ENCODE measurements around the gene FAM111A. TPM values are rescaled to one million over a fixed set of nuclear protein-coding genes. Genes with fewer than 3 reads are reported as not detected.

The FAM111A gene
- total RNA-seq, 5 donors from 2014 or later (not counting 1 experiment from before 2014, with no cell fraction given): 75.9 to 90.2 (median 78.9) TPM

DNA sequence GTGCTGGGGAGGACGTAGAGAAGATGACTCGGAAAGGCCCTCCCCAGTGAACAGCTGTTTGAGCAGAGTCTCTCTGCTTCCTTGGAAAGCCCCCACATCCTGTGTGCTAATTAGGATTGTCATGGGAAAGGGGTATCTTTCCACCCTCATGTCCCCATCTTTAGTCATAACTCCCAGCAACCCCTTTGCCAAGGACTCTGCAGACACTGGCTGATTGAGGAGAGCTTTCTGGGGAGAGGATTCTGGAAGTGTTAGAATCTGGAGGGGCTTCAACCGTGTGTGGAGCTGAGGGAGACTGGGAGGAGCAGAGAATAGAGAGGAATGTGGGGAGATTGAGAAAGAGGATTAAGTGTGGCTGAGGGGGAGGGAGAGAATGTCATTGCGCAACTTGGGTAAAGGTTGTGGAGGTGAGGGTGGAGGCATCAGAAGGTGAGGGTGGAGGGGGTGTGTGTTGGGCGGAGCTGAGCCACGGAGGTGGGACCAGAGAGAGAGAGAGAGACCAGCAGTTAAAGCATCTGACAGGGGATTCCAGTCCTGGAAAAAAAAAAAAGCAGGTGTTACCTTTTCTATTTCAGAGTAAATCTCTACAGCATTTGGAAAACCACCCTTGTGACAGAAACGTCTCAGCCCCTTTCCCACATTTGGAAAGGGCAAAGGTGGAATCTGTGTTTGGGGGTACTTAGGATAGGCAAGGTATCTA lies 31.5 kb downstream of the FAM111A start:
- Histone ChIP-seq H3K4me1 (ENCODE audit: control insufficient read depth in 1 of 2, extremely low read depth in 1 of 2, insufficient read depth in 2 of 2, low read length in 2 of 2) (peaks cover 2 to 19% of the 10 kb centered on the region in 2 experiments), H3K36me3 (ENCODE audit: control insufficient read depth in 2 of 2, extremely low read depth in 1 of 2, insufficient read depth in 1 of 2, low read length in 1 of 2) (no peaks in the 10 kb centered on the region), H3K27ac (ENCODE audit: low read length) (no peak overlapping the region), H3K27me3 (replicated peaks in 1 of 2; ENCODE audit: control insufficient read depth in 2 of 2, extremely low read depth in 1 of 2, insufficient read depth in 2 of 2, low read length in 1 of 2) (peaks cover 0 to 10% of the 10 kb centered on the region in 2 experiments), H3K9me3 (no peaks in the 10 kb centered on the region), H3K4me3 (ENCODE audit: control insufficient read depth in 1 of 2, extremely low read depth in 1 of 2, low read length in 1 of 2) (no peak overlapping the region)
- DNase-seq: no peak
- Mint-ChIP-seq H3K36me3 (no peaks in the 10 kb centered on the region), H3K27ac (no peak overlapping the region), H3K4me3 (peak overlapping the region in 2 of 3 donors; percentile 4 to 90), H3K9me3 (no peaks in the 10 kb centered on the region), H3K27me3 (peaks cover 6 to 7% of the 10 kb centered on the region in 2 donors), H3K4me1 (peaks cover 7 to 14% (median 9%) of the 10 kb centered on the region in 3 donors)
- no peak for ATAC-seq (replicated peaks in 1 of 4)
- CTCF ChIA-PET: interaction anchor here (0.7 to 2.2 kb wide), 5 partner anchors 12 to 32 kb away, joined by 3 to 7 read pairs (median 3); no protein-coding TSS in a partner anchor
- WGBS (ENCODE audit: insufficient coverage): 100% methylated on average over 2 of the region's 7 CpGs
- POLR2A ChIA-PET: no interaction called here

DNA sequence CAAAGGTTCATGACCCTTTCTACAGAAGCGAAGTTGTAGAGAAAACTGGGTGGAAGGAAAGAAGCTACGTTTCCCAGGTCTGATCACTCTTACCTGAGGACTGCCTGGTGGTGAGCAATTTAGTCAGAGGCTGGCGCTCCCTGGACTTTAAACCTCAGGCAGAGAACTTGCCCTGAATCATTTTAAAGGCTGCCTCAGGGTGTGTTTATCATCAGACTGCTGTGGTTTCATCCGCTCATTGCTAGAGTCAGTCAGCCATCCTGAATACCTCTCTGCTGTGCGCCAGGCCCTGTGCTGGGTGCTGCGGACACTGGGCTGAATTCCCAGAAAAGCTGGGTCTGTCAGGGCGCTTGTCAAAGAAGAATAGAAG lies 32.0 kb downstream of the FAM111A start:
- peaks cover 7 to 14% (median 9%) of the 10 kb centered on the region in 3 donors for H3K4me1 Mint-ChIP-seq
- H3K4me3 ChIP-seq (ENCODE audit: control insufficient read depth in 1 of 2, extremely low read depth in 1 of 2, low read length in 1 of 2): no peak overlapping the region

DNA sequence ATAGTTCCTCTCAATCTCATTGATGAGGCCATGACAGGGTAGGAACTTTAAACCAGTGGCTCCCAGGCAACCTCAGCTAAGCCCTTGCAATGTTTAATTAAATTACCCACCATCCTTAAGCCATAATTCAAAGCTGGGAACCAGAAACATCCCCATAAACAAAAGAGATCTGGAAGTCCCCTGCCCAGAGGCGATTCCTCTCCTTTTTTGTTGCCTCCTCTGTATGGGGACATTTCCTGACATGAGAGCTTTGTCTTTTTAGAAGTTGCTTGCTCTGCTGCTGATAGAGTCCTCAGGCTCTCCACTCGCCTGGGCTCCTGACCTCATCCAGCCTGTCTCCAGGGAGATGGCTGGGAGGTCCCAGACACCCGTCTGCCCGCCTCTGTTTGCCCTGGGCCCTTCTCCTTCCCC lies 32.4 kb downstream of the FAM111A start:
- H3K9me3 ChIP-seq: no peaks in the 10 kb centered on the region
- H3K4me3 ChIP-seq (ENCODE audit: control insufficient read depth in 1 of 2, extremely low read depth in 1 of 2, low read length in 1 of 2): no peak overlapping the region
- peaks cover 2 to 19% of the 10 kb centered on the region in 2 experiments for H3K4me1 ChIP-seq (ENCODE audit: control insufficient read depth in 1 of 2, extremely low read depth in 1 of 2, insufficient read depth in 2 of 2, low read length in 2 of 2)
- no peaks in the 10 kb centered on the region for H3K36me3 Mint-ChIP-seq
- H3K27me3 Mint-ChIP-seq: peaks cover 6 to 7% of the 10 kb centered on the region in 2 donors
- peaks cover 0 to 10% of the 10 kb centered on the region in 2 experiments for H3K27me3 ChIP-seq (replicated peaks in 1 of 2; ENCODE audit: control insufficient read depth in 2 of 2, extremely low read depth in 1 of 2, insufficient read depth in 2 of 2, low read length in 1 of 2)
- no peak for DNase-seq
- CTCF ChIA-PET: interaction anchor here (1.1 to 2.2 kb wide), 5 partner anchors 11 to 91 kb away, joined by 3 to 7 read pairs (median 3); no protein-coding TSS in a partner anchor
- 57% methylated on average over 1 of the region's 4 CpGs for WGBS (ENCODE audit: insufficient coverage)
- no peak overlapping the region for H3K27ac ChIP-seq (ENCODE audit: low read length)
- H3K27ac Mint-ChIP-seq: peak overlapping the region in 1 of 2 donors; percentile 41
- no peak for ATAC-seq (replicated peaks in 1 of 4)
- peaks cover 0 to 7% (median 4%) of the 10 kb centered on the region in 3 donors for H3K9me3 Mint-ChIP-seq
- no peak overlapping the region for H3K4me3 Mint-ChIP-seq
- peaks cover 7 to 14% (median 9%) of the 10 kb centered on the region in 3 donors for H3K4me1 Mint-ChIP-seq
- H3K36me3 ChIP-seq (ENCODE audit: control insufficient read depth in 2 of 2, extremely low read depth in 1 of 2, insufficient read depth in 1 of 2, low read length in 1 of 2): no peaks in the 10 kb centered on the region
- POLR2A ChIA-PET: no interaction called here

More for the DNA sequence above, 32.0 kb downstream of the FAM111A start:
- no peak overlapping the region for H3K4me3 Mint-ChIP-seq
- POLR2A ChIA-PET: no interaction called here
- peaks cover 0 to 4% (median 4%) of the 10 kb centered on the region in 3 donors for H3K9me3 Mint-ChIP-seq
- 82% methylated on average over 6 of the region's 7 CpGs for WGBS (ENCODE audit: insufficient coverage)
- Histone ChIP-seq H3K27ac (ENCODE audit: low read length) (no peak overlapping the region), H3K4me1 (ENCODE audit: control insufficient read depth in 1 of 2, extremely low read depth in 1 of 2, insufficient read depth in 2 of 2, low read length in 2 of 2) (peaks cover 2 to 19% of the 10 kb centered on the region in 2 experiments), H3K27me3 (replicated peaks in 1 of 2; ENCODE audit: control insufficient read depth in 2 of 2, extremely low read depth in 1 of 2, insufficient read depth in 2 of 2, low read length in 1 of 2) (peaks cover 0 to 10% of the 10 kb centered on the region in 2 experiments), H3K36me3 (ENCODE audit: control insufficient read depth in 2 of 2, extremely low read depth in 1 of 2, insufficient read depth in 1 of 2, low read length in 1 of 2) (no peaks in the 10 kb centered on the region), H3K9me3 (no peaks in the 10 kb centered on the region)
- DNase-seq (no peak), ATAC-seq (replicated peaks in 1 of 4) (no peak)
- no peak overlapping the region for H3K27ac Mint-ChIP-seq
- CTCF ChIA-PET: interaction anchor here (0.7 to 2.2 kb wide), 6 partner anchors 12 to 91 kb away, joined by 3 to 7 read pairs (median 3); no protein-coding TSS in a partner anchor
- no peaks in the 10 kb centered on the region for H3K36me3 Mint-ChIP-seq
- peaks cover 6 to 7% of the 10 kb centered on the region in 2 donors for H3K27me3 Mint-ChIP-seq

DNA sequence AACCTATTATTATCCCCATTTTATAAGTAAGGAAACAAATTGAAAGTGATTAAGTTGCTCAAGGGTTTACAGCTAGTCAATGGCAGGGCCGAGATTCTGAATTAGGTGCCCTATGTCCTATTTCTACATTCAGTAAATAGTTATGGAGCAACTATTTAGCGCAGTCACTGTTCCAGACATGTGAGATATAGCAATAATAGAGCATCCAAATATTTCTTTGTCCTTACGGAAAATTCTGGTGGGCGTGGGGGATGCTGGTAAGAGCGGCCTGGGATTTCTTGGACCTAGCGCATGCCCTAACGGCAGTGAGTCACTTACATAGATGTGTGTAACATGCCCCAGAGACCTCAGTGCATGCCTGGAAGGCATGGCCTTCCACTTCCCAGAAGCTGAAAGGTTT lies 33.7 kb downstream of the FAM111A start:
- H3K27me3 Mint-ChIP-seq: peaks cover 6 to 7% of the 10 kb centered on the region in 2 donors
- H3K27ac Mint-ChIP-seq: no peak overlapping the region
- no peak overlapping the region for H3K4me3 Mint-ChIP-seq
- peaks cover 0 to 10% of the 10 kb centered on the region in 2 experiments for H3K27me3 ChIP-seq (replicated peaks in 1 of 2; ENCODE audit: control insufficient read depth in 2 of 2, extremely low read depth in 1 of 2, insufficient read depth in 2 of 2, low read length in 1 of 2)
- ATAC-seq (replicated peaks in 1 of 4) (no peak), DNase-seq (no peak)
- no peaks in the 10 kb centered on the region for H3K36me3 ChIP-seq (ENCODE audit: control insufficient read depth in 2 of 2, extremely low read depth in 1 of 2, insufficient read depth in 1 of 2, low read length in 1 of 2)
- ChIA-PET POLR2A (interaction anchor here in 1 of 2 donors (0.6 kb wide), 1 partner anchor 9 kb away, joined by 3 read pairs; no protein-coding TSS in a partner anchor), CTCF (no interaction called here)
- no peak overlapping the region for H3K27ac ChIP-seq (ENCODE audit: low read length)
- no peaks in the 10 kb centered on the region for H3K9me3 ChIP-seq
- peaks cover 7 to 14% (median 9%) of the 10 kb centered on the region in 3 donors for H3K4me1 Mint-ChIP-seq
- 82% methylated on average over 5 of the region's 7 CpGs for WGBS (ENCODE audit: insufficient coverage)
- H3K4me1 ChIP-seq (ENCODE audit: control insufficient read depth in 1 of 2, extremely low read depth in 1 of 2, insufficient read depth in 2 of 2, low read length in 2 of 2): peaks cover 2 to 18% of the 10 kb centered on the region in 2 experiments
- H3K36me3 Mint-ChIP-seq: no peaks in the 10 kb centered on the region
- H3K9me3 Mint-ChIP-seq: peaks cover 0 to 7% (median 4%) of the 10 kb centered on the region in 3 donors
- no peak overlapping the region for H3K4me3 ChIP-seq (ENCODE audit: control insufficient read depth in 1 of 2, extremely low read depth in 1 of 2, low read length in 1 of 2)

DNA sequence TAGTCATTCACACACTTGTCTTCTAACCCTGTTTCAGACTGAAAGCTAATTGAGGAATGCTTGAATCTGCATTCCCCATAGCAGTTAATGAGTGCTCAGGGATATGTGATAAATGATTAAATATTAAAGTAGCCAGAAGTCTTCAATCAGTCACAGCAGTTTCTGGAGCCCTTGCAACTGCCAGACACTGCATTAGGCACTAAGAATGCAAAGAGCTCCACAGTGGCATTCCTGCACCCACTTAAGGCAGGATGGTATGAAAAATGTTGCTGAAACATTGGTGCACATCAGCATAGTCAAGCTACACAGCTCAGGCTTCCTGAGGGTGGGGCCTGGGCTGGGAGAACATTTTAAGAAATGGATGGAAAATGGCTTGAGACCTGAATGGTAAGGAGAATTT lies 35.7 kb downstream of the FAM111A start:
- CTCF ChIA-PET: interaction anchor here in 1 of 2 donors (1.0 kb wide), 1 partner anchor 43 kb away, joined by 3 read pairs; no protein-coding TSS in a partner anchor
- Histone ChIP-seq H3K27ac (ENCODE audit: low read length) (no peak overlapping the region), H3K9me3 (no peaks in the 10 kb centered on the region), H3K27me3 (replicated peaks in 1 of 2; ENCODE audit: control insufficient read depth in 2 of 2, extremely low read depth in 1 of 2, insufficient read depth in 2 of 2, low read length in 1 of 2) (peaks cover 0 to 4% of the 10 kb centered on the region in 2 experiments), H3K4me1 (ENCODE audit: control insufficient read depth in 1 of 2, extremely low read depth in 1 of 2, insufficient read depth in 2 of 2, low read length in 2 of 2) (peaks cover 0 to 4% of the 10 kb centered on the region in 2 experiments), H3K36me3 (ENCODE audit: control insufficient read depth in 2 of 2, extremely low read depth in 1 of 2, insufficient read depth in 1 of 2, low read length in 1 of 2) (no peaks in the 10 kb centered on the region), H3K4me3 (ENCODE audit: control insufficient read depth in 1 of 2, extremely low read depth in 1 of 2, low read length in 1 of 2) (no peak overlapping the region)
- Mint-ChIP-seq H3K27me3 (no peaks in the 10 kb centered on the region), H3K4me1 (peaks cover 0 to 7% (median under 1%) of the 10 kb centered on the region in 3 donors), H3K4me3 (no peak overlapping the region), H3K36me3 (peaks cover 5% of the 10 kb centered on the region), H3K27ac (no peak overlapping the region), H3K9me3 (peaks cover 0 to 7% (median 4%) of the 10 kb centered on the region in 3 donors)
- no peak for ATAC-seq (replicated peaks in 1 of 4)
- POLR2A ChIA-PET: no interaction called here
- DNase-seq: no peak

DNA sequence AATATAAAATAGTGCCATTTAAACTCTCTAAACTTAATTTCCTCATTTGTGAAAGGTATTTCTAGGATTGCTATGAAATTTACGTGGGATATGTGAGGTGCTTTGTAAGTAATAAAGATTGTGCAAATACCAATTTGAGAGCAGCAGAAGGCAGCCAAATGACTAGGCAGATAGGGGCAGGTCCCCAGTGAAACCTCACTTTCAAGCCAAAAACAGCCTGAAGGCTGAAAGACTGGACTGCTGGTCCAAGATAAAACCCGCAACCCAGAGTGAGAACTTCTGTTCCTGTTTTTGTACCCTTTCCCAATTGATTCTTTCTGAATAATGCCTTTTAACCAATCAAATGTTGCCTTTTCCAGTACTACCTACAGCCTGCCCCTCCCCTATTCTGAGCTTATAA lies 36.5 kb downstream of the FAM111A start:
- H3K27me3 Mint-ChIP-seq: no peaks in the 10 kb centered on the region
- Histone ChIP-seq H3K9me3 (no peaks in the 10 kb centered on the region), H3K4me1 (ENCODE audit: control insufficient read depth in 1 of 2, extremely low read depth in 1 of 2, insufficient read depth in 2 of 2, low read length in 2 of 2) (no peaks in the 10 kb centered on the region), H3K27me3 (replicated peaks in 1 of 2; ENCODE audit: control insufficient read depth in 2 of 2, extremely low read depth in 1 of 2, insufficient read depth in 2 of 2, low read length in 1 of 2) (peaks cover 0 to 3% of the 10 kb centered on the region in 2 experiments), H3K27ac (ENCODE audit: low read length) (no peak overlapping the region), H3K4me3 (ENCODE audit: control insufficient read depth in 1 of 2, extremely low read depth in 1 of 2, low read length in 1 of 2) (no peak overlapping the region), H3K36me3 (ENCODE audit: control insufficient read depth in 2 of 2, extremely low read depth in 1 of 2, insufficient read depth in 1 of 2, low read length in 1 of 2) (no peaks in the 10 kb centered on the region)
- peaks cover 5% of the 10 kb centered on the region for H3K36me3 Mint-ChIP-seq
- no peak overlapping the region for H3K27ac Mint-ChIP-seq
- WGBS (ENCODE audit: insufficient coverage): 100% methylated on average over 1 of the region's 2 CpGs
- ATAC-seq (replicated peaks in 1 of 4) (no peak), DNase-seq (no peak)
- CTCF ChIA-PET: interaction anchor here (0.5 to 1.5 kb wide), 4 partner anchors 8 to 84 kb away, joined by 3 to 7 read pairs (median 4); no protein-coding TSS in a partner anchor
- H3K4me1 Mint-ChIP-seq: peaks cover 0 to 4% (median 0%) of the 10 kb centered on the region in 3 donors
- H3K9me3 Mint-ChIP-seq: peaks cover 0 to 7% (median 4%) of the 10 kb centered on the region in 3 donors
- POLR2A ChIA-PET: no interaction called here
- no peak overlapping the region for H3K4me3 Mint-ChIP-seq

All from T-cell (primary cell).